ENCODE results near the gene ZDHHC22.

The ZDHHC22 gene

GRCh38 chr14:77123381-77124325 is 17.9 kb downstream of the ZDHHC22 start:
- in situ Hi-C loops (cut with HindIII; ENCODE audit: low pct_ligation_motif_present, low sequenced_read_pairs), result no loop called here
- Histone ChIP-seq H3K27ac (no peak overlapping the region), H3K27me3 (replicated peaks) (peaks cover 25% of the 10 kb centered on the region), H3K36me3 (replicated peaks) (no peaks in the 10 kb centered on the region), H3K4me3 (ENCODE audit: low read depth, low read length) (no peak overlapping the region)
- no peak for TF ChIP-seq CTCF (IDR thresholded peaks at IDR 0.05; ENCODE audit: low read depth, low read length, missing control alignments)
- DNase-seq, result no peak

GRCh38 chr14:77122526-77123125 is 19.0 kb downstream of the ZDHHC22 start:
- peaks cover 25% of the 10 kb centered on the region for H3K27me3 ChIP-seq (replicated peaks)
- H3K4me3 ChIP-seq (ENCODE audit: low read depth, low read length), result no peak overlapping the region
- in situ Hi-C loops (cut with HindIII; ENCODE audit: low pct_ligation_motif_present, low sequenced_read_pairs), result no loop called here
- DNase-seq, result no peak
- no peak overlapping the region for H3K27ac ChIP-seq
- no peak for TF ChIP-seq CTCF (IDR thresholded peaks at IDR 0.05; ENCODE audit: low read depth, low read length, missing control alignments)
- H3K36me3 ChIP-seq (replicated peaks), result no peaks in the 10 kb centered on the region

DNA sequence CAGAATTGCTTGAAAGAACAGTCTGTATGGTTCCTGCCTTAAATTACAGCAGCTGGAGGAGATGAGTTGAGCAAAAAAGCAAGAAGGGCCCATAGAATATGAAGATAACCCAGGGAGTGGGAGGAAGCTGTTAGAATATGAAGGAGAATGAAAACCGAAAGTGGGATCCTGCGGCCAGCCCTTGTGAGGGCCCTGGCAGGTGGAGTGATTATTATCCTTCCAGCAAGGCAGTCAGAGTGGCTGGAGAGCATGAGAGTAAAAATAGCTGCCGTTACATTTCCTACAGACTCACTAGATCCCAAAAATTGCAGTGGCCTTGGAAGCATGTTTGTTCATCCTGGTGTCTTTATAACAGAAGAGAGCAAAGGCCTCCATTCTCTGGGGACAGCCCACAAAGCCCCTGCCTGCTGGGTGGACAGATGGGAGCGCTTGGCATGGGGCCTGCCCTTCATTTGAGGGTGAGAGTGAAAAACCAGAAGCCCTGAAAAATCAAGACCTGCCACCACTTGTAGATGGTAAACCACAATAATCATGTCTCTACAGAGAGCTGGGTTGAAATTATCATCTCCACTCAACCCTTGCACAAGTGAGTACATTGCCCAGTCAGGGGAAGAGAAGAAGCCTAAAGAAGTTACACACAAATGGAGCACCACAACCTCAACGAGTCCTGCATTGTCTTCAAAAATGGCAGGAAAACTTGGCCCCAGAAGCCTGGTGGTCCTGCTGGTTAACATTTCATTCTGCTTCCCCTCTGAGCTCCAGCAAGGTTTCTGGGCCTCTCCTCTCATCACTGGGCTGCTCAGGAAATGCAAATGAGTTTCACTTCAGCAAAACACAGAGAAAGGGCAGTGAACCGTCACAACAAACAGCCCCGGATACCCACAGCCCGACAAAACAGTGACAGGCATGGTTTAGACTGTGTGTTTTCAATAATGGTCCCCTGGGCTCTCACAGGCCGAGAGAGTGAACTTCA is 20.5 kb downstream of the ZDHHC22 start:
- Histone ChIP-seq H3K36me3 (replicated peaks) (no peaks in the 10 kb centered on the region), H3K27ac (no peak overlapping the region), H3K27me3 (replicated peaks) (peaks cover 16% of the 10 kb centered on the region), H3K4me3 (ENCODE audit: low read depth, low read length) (no peak overlapping the region)
- no peak for TF ChIP-seq CTCF (IDR thresholded peaks at IDR 0.05; ENCODE audit: low read depth, low read length, missing control alignments)
- DNase-seq, result no peak
- in situ Hi-C loops (cut with HindIII; ENCODE audit: low pct_ligation_motif_present, low sequenced_read_pairs), result no loop called here

DNA sequence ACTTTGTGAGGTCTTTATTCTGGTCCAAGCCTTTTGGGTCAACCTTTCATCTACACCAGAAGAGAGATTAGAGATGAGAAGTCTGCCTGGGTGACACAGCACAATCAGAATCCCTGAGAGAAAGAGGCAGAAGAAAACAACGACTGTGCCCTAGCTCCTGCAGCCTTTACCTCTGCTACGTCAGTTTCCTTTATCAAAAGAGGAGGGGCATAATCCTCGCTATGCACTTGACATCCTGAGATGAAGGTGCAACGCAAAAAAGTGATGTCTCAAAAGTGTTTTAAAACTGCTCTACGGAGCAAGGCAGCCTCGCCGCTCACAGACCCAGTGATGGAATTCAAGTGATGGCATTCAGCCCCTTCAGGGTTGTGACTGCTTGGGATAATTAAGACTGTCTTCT is 21.7 kb downstream of the ZDHHC22 start:
- H3K4me3 ChIP-seq (ENCODE audit: low read depth, low read length), result no peak overlapping the region
- H3K27me3 ChIP-seq (replicated peaks), result peaks cover 4% of the 10 kb centered on the region
- no peak for DNase-seq
- in situ Hi-C loops (cut with HindIII; ENCODE audit: low pct_ligation_motif_present, low sequenced_read_pairs), result no loop called here
- H3K36me3 ChIP-seq (replicated peaks), result peaks cover 1% of the 10 kb centered on the region
- no peak overlapping the region for H3K27ac ChIP-seq
- no peak for TF ChIP-seq CTCF (IDR thresholded peaks at IDR 0.05; ENCODE audit: low read depth, low read length, missing control alignments)

DNA sequence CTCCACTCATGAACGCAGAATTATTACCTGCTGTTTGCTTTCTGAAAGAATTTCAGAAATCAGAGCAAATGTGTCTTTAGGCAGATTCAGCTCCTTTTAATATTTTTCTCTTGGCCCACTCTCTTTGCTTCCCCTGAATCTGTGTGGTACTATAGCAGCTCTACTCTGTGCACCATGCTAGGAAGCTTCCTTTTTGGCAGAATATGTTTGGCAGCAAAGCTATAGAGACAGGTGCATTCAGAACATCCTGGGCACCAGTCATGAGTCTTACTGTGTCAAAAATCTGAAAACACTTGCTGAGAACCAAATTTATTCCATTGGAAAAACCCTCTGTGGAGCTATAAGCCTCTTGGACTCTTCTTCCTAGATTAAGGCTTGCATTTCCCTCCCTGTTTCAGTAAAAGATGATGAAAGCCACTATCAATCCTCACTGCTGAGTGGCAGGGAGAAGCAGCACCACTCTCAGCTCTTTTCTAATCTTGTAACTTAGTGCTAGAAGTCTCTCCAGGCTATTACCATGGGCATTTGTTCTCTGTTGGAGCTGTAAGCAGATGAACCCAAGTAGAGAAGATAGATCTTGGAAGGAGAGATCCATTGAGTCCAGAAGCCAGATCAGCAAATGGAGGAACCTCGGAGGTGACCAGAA is 25.3 kb downstream of the ZDHHC22 start:
- no peak for TF ChIP-seq CTCF (IDR thresholded peaks at IDR 0.05; ENCODE audit: low read depth, low read length, missing control alignments)
- in situ Hi-C loops (cut with HindIII; ENCODE audit: low pct_ligation_motif_present, low sequenced_read_pairs), result no loop called here
- Histone ChIP-seq H3K4me3 (ENCODE audit: low read depth, low read length) (no peak overlapping the region), H3K27ac (no peak overlapping the region), H3K27me3 (replicated peaks) (no peaks in the 10 kb centered on the region), H3K36me3 (replicated peaks) (peaks cover 22% of the 10 kb centered on the region)
- DNase-seq, result no peak

Data from brain microvascular endothelial cell (primary cell).